HG02588 (cell line): Measurements from ENCODE around the gene KRTAP10-4.
"Not testable (repeated sequence)": the region's sequence is repeated elsewhere in the genome, so short reads cannot be mapped to it uniquely, and the experiment has no call there.

ENCODE experiments used
- ATAC-seq: cut with Tn5 transposase; IDR thresholded peaks from one replicate; pipeline ENCODE4 v1.9.1; 2021; ENCODE audit warnings: mild to moderate bottlenecking, moderate library complexity; ENCODE audit not compliant: unreplicated experiment

The KRTAP10-4 gene

DNA sequence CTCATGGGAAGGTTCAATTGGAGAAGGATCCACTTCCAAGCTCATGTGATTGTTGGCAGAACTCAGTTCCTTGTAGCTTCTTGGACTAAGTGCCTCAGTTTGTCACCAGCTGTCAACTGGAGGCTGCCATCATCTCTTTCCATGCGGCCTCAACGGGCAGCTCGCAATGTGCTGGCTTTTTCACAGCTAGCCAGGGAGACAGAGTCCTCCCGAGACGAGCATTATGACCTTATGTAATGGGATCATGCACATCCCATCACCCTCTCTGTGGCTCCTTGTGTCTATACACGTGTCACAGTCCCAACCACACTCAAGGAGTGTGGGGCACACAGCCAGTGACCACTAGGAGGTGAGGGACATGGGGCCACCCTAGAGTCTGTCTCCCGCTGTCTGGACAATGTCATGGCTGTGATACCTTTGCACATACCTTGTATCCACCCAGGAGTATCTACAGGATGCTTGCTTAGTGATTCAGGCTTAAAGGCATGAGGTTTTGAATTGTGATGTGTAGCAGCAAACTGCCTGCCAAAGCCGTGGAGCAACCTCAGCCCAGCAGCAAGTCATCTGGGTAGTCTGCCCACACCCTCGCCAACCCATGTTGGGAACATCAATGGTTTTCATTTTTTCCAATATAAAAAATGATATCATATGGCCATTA is 22.7 kb downstream of the KRTAP10-4 start:
- ATAC-seq: no peak

DNA sequence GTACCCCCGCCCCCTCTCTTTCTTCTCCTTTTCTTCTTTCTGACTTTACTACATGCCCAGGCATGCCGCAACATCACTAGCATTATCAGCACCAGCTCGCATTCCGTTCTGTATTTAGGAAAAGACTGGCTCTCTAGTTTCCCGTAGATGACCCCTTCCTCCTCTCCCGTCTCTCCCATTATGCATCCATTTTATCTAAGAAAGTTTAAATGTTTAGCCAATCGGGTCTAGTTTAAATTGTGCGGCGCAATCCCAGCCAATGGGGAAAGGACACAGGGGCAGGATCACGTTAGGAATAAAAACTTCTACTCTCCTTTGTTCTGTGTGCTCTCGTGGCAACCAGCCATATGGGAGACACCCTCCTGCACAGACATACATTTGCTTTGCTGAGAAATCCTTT is 24.5 kb downstream of the KRTAP10-4 start:
- no peak for ATAC-seq

DNA sequence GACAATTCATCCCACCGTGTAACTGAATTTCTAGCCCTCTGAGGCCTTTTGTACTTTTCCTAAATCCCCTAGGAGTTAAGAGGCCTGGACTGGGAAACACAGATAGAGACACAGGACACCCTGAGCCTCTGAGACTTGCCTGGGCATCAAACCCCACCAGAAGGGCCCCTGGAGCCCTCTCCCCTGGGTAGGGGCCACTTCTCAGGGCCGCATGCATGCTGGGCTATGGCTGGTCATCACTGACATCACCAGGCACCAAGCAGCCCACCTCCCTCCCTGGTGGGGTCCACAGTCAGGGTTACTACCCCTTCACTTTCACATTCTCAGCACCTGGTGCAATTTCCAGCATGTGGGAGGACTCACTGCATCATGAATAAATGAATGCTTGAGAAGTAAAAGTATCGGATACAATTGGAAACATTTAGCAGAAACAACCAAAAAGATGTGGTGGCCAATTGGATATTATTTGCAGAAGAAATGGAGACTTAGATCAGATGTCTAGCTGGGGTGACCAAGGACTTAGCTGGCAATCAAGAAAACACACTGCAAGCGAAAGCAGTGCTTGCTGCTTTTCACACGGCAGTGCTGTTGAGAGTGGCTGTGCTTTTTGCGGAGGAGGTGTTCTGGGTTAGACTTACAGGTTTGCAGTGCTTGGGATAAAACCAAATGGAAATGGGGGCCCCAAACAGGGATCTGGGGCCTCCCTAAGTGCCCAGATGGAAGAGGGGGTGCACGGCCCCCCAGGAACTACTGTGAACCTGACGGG is 25.9 kb downstream of the KRTAP10-4 start:
- no peak for ATAC-seq

GRCh38 chr21:44600118-44600978 is 26.8 kb downstream of the KRTAP10-4 start, which contains the start of gene KRTAP10-7:
Gene KRTAP10-7 (plus strand): TSS chr21:44600597. CDS start chr21:44600622, 25 bp downstream.
- not testable (repeated sequence) for ATAC-seq

DNA sequence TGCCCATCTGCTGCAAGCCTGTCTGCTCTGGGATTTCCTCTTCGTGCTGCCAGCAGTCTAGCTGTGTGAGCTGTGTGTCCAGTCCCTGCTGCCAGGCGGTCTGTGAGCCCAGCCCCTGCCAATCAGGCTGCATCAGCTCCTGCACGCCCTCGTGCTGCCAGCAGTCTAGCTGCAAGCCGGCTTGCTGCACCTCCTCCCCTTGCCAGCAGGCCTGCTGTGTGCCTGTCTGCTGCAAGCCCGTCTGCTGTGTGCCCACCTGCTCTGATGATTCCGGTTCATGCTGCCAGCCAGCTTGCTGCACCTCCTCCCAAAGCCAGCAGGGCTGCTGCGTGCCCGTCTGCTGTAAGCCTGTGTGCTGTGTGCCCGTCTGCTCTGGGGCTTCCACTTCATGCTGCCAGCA is 27.6 kb downstream of the KRTAP10-4 start:
- not testable (repeated sequence) for ATAC-seq

GRCh38 chr21:44601596-44602462 is 28.3 kb downstream of the KRTAP10-4 start:
- no peak for ATAC-seq

DNA sequence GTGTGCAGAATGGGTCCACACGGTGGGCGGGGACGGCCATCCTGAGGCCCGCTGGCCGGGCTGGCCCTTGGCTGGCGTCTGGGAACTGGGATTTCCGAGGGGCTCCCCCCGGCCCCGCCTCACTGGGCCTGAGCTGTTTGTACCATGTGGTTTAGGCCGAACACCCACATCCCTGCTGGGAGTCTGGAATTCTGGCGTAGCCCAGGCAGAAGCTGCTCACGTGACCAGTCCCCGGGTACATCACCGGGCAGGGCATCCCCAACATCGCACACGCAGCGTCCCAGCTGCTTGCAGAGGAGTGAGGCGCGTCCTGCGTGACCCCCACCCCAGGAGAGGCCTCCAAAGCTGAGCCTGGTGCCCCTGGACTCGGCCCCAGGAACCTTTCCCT is 28.9 kb downstream of the KRTAP10-4 start:
- no peak for ATAC-seq

GRCh38 chr21:44603109-44603875 is 29.8 kb downstream of the KRTAP10-4 start:
- no peak for ATAC-seq

GRCh38 chr21:44603911-44604310 is 30.4 kb downstream of the KRTAP10-4 start:
- ATAC-seq: no peak

DNA sequence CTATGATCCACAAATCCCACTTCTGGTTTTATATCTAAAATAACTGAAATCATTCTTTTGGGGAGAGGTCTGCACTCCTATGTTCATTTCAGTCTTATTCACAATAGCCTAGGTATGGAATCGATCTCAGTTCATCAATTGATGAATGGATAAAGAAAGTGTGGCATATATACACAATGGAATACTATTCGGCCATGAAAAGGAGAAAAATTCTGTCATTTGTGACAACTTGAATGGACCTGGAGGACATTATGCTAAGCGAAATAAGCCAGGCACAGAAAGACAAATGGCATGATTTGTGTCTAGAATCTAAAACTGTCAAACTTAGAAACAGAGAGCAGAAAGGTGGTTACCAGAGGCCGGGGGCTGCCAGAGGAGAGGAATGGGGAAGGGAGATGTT is 33.0 kb downstream of the KRTAP10-4 start:
- ATAC-seq: no peak

DNA sequence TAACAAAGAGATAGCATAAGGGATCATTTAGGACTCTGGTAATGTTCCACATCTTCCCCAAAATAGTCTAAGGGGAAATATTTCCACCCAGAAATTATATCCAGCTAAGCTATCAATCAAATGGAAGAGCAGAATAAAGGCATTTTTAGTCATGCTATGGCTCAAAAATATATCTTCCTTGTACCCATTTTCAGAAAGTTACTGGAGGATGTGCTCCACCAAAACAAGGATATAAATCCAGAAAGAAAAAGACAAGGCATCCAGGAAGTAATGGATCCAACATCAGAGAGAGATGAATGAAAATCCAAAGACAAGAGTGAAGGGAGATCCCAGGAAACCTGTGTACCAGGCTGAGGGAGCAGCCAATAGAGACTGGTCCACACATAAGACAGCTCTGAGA is 35.7 kb downstream of the KRTAP10-4 start:
- no peak for ATAC-seq

DNA sequence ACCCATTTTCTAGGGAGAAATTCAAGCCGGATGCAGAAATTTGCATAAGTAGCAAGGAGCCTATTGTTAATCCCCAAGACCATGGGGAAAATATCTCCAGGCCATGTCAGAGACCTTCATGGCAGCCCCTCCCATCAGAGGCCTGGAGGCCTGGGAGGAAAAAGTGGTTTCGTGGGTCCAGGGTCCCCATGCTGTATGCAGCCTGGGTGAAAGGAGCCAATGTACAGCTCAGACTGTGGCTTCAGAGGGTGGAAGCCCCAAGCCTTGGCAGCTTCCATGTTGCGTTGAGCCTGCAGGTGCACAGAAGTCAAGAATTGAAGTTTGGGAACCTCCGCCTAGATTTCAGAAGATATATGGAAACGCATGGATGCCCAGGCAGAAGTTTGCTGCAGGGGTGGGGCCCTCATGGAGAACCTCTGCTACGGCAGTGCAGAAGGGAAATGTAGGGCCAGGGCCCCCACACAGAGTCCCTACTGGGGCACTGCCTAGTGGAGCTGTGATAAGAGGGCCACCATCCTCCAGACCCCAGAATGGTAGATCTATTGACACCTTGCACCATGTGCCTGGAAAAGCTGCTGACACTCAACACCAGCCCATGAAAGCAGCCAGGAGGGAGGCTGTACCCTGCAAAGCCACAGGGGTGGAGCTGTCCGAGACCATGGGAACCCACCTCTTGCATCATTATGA is 36.8 kb downstream of the KRTAP10-4 start:
- ATAC-seq: not testable (repeated sequence)

DNA sequence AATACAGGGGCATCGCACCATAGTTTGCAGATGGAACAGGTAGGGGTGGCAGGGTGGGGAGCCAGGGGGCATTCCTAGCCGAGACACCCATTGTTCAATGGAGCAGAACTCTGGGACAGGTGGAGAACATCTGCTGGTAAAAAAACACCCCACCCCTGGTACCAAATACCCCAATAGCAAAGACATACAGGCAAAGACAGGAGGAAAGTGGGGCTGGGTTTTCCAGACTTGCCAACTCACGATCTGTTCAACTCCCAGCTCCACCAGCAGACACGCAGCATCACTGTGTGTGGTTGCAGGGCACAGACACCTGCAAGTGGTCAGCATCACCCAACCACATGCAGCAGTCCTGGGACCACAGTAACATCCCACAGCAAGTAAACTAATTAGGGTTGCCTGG is 38.0 kb downstream of the KRTAP10-4 start:
- no peak for ATAC-seq

DNA sequence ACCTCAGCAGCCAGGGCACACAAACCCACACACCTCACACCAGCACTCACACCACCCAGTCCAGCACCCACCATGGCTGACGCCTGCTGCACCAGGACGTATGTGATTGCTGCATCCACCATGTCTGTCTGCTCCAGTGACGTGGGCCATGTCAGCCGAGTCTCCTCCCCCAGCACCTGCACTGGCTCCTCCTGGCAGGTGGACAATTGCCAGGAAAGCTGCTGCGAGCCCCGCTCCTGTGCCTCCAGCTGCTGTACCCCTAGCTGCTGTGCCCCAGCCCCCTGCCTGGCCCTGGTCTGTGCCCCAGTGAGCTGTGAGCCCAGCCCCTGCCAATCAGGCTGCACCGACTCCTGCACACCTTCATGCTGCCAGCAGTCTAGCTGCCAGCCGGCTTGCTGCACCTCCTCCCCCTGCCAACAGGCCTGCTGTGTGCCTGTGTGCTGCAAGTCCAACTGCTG is 38.5 kb downstream of the KRTAP10-4 start, which contains the start of gene KRTAP10-8:
TSS of gene KRTAP10-8 (plus strand) at position 51 of the 458 bp plus-strand sequence. CDS start at position 73, 22 bp downstream.
- no peak for ATAC-seq

DNA sequence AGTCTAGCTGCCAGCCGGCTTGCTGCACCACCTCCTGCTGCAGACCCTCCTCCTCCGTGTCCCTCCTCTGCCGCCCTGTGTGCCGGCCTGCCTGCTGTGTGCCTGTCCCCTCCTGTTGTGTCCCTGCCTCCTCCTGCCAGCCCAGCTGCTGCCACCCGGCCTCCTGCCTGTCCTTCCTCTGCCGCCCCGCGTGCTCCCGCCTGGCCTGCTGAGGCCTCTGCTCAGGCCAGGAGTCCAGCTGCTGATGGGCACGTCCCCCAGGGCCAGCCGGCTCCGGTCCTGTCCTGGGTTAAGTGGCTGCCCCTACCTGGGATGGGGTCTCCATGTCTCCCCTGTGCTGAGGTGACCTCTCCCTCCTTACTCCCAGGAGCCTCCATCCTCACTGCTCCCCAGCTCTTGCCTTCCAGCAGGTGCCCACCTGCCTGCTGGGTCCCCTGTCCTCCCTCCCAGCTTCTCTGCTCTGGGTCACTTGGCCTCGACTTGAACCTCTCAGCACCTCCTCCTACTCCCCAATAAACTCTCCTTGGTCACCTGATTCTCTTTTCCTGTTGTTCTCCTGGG is 39.2 kb downstream of the KRTAP10-4 start:
- ATAC-seq: no peak

- ATAC-seq: no peak
Observed at GRCh38 chr21:44613386-44614155, 40.0 kb downstream of the KRTAP10-4 start.

DNA sequence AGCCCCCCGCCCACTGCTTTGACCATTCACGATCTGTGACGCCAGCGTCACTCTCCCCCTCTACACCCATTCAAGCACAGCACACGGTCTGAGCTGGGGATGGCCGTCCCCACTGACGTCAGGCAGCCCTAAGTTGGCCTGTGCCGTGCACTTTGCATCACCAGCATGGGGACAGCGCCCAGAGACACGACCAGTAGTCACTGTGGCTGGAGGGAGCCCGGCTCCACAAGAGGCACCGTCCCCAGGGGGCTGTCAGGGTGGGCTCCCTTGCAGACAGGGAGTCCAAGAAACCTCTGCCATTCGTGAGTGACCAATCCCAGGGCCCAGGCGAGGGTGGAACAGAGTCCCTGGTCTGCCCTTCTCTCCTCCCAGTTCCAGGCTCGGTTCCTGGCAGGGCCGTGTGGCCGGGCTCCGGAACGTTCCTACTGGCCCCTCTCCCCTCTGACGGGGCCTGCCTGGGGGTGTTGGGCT is 40.7 kb downstream of the KRTAP10-4 start:
- no peak for ATAC-seq

- ATAC-seq: no peak
Observed at GRCh38 chr21:44614961-44615391, 41.4 kb downstream of the KRTAP10-4 start.
